AG08395 (cell line): ENCODE data around the gene UBE2J2.

Experiments
- DNase-seq: peaks from one replicate; pipeline ENCODE4 v3.0.0; 2012; ENCODE audit warnings: mixed read lengths, low spot score

UBE2J2 gene

GRCh38 chr1:1211541-1212441, 61.9 kb downstream of the UBE2J2 start:
- no peak for DNase-seq

- no peak for DNase-seq
Measured at GRCh38 chr1:1210726-1211540, 62.7 kb downstream of the UBE2J2 start.

DNA sequence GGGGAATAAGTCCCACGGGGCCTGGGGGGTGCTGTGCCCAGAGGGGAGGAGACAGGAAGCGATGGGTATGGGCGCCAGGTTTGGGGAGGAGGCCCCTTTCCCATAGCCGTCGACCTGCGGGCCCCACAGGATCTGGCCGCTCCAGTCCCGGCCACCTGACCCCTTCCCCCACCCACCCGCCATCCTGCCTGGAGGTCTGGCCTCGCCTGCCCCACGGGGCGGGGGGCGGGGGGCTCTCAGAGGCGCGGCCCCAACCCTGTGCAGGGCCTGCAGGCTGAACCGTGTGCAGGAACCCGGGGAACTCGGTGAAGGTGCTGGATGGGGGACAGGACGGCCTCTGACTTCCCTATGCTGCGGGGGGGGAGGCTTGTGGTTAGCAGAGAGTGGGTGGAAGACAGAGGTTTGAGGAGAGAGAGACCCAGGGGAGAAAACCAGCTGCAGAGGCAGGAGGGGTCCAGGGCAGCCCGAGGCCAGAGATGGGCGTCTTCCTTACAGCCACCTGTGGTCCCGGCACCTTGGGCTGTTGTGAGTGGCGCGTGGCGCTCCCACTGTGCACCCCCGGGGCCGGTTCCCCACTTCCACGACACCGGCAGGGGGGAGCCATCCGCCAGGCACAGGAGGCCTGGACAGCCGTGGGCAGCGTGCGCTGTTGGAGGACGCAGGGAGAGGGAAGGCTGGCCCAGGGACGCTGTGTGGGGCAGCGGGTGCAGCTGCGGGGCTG, 64.8 kb downstream of the UBE2J2 start:
- no peak for DNase-seq

GRCh38 chr1:1207571-1207892, 66.1 kb downstream of the UBE2J2 start:
- no peak for DNase-seq

DNA sequence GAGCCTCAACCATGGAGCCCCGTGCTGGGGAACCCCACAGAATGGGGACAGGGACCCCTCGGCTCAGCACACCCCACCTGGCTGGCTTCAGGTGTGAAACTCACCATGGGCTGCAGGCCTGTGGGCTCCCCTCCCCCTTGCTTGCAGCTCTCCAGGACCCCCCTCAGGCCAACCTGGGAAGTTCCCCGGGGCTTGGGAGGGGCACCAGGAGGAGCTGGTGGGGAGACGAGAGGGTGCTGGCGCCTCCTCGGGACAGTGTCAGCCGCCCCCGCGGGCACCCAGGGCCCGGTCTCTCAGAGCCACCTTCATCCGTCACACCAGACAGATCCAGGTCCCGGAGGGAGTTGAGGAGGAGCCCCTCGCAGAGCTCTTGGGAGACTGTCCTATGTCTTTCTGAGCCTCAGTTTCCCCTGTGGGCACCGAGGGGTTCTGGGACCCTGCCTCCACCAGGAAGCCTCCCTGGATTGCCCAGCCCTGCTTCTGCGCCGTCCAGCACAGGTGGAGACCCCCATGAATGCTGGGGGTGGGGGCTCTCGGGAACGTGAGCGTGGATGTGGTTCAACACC, 66.6 kb downstream of the UBE2J2 start:
- DNase-seq = no peak

DNA sequence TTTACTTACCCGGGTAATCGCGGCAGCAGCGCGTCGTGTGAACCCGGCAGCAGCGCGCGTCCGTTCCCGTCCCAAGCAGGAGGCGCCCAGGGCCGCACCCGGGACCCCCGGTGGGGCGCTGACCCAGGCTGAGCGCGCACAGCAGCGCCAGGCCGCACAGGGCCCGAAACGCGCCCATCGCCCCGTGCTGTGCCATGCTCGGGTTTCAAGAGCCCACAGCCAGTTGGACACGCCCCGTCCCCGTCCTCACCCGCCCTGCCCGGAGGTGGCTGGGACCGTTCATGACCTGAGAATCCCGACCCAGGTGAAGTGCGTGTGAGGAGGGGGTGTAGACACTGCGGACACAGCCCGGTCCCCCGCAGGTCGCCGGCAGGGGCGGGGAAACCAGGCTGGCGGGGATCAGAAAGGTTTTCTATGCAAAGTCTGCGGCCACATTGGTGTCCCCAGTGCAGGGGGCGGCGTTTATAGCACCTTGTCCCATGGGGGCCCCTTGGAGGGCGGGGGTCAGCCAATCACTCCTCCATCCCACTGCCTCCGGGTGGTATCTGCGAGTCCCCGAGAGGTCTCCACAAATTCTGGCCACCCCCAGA, 67.2 kb downstream of the UBE2J2 start, which contains the start of gene TNFRSF18:
TSS of gene TNFRSF18 (minus strand) at position 217 of the 590 bp plus-strand sequence. CDS start at position 196, 21 bp downstream.
- no peak for DNase-seq

- no peak for DNase-seq
Measured at GRCh38 chr1:1205769-1206375, 67.8 kb downstream of the UBE2J2 start.

DNA sequence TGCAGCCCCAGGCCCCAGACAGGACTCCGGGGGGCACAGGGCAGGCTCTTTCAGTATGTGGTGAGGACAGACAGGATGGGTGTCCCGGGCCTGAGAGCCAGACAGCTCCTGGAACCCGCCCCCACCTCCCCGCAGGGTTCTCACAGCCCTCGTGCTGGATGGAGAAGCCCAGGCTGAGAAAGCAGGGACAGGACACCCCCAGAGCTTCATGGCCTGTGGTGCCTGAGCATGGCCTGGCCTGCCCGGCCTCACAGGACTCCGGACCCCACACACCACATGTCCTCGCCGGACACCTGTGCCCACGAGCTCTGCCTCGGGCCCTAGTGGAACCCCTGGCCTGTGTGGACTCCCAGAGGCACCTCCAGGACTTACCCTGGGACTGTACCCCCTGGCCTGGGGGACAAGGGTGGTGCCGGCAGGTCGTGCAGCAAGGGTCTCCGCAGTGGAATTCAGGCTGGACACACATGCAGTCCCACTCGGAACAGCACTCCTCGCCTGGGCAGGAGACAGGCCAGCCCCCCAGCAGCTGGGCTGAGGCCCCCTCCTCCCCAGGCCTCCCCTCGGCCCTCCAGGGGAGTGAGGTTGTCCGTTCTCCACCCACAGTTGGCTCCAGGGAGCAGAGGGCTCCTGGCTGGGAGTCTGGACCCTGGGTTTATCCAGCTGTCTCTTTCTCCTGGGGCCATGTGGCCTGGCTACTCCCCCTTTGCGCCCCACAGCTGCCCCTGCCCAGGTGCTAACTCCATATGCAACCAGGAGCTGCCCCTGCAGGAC, 68.5 kb downstream of the UBE2J2 start:
- no peak for DNase-seq

DNA sequence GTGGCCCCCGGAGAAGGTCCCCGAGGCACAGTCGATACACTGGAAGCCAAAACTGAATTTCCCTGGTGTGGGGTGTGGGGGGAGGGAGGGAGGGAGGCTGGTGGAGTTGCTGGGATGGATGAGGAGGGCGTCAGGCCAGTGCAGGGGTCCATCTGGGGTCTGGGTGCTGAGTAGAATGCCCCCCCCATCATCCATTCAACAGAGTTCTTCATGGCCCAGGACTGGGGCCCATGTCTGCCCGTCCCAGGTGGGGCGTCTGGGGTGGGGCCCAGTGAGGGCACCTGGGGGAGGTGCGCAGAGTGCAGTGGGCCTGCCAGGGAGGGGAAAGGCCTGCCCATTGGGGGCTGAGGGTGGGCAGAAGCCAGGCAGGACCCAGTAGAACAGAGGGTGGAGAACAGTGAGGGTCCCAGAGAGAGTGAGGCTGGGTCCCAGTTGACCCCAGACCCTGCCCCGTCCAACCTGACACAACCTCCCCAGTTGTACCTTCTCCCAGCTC, 69.2 kb downstream of the UBE2J2 start:
- no peak for DNase-seq
